Osteoblast (primary cell): ENCODE measurements around the gene SHMT2. TPM values are rescaled to one million over a fixed set of nuclear protein-coding genes. Genes with fewer than 3 reads are reported as not detected.

Experiments
- DNase-seq: peaks from one replicate; pipeline ENCODE4 v3.0.0; 2011; ENCODE audit warnings: low spot score, mixed read lengths; ENCODE audit not compliant: insufficient read length; ENCODE audit errors: missing footprints
- H2AFZ ChIP-seq: 2 replicates; pipeline ENCODE4 v1.6.0; 2011; ENCODE audit warnings: mild to moderate bottlenecking, low read length
- H3K27ac ChIP-seq: 2 replicates; pipeline ENCODE4 v1.5.1; 2011; ENCODE audit warnings: mild to moderate bottlenecking, low read depth, low read length, moderate library complexity
- H3K27me3 ChIP-seq: 2 replicates; pipeline ENCODE4 v1.6.0; 2012; ENCODE audit warnings: mild to moderate bottlenecking, control low read depth, inconsistent platforms, low read length, moderate library complexity; ENCODE audit not compliant: insufficient read depth
- H3K36me3 ChIP-seq: 2 replicates; pipeline ENCODE4 v1.5.1; 2011; ENCODE audit warnings: mild to moderate bottlenecking, low read length, control low read depth, moderate library complexity; ENCODE audit not compliant: insufficient read depth
- H3K4me1 ChIP-seq: 2 replicates; pipeline ENCODE4 v1.5.1; 2011; ENCODE audit warnings: mild to moderate bottlenecking, low read length, control low read depth, moderate library complexity; ENCODE audit not compliant: insufficient read depth
- H3K4me2 ChIP-seq: 2 replicates; pipeline ENCODE4 v1.6.0; 2011; ENCODE audit warnings: mild to moderate bottlenecking, low read length; ENCODE audit not compliant: insufficient read depth
- H3K4me3 ChIP-seq: fragments of 200-600 bp; sonication (generic); 3 replicates; pipeline ENCODE4 v1.5.1; 2012; ENCODE audit warnings: mild to moderate bottlenecking, low read length, inconsistent platforms; ENCODE audit not compliant: insufficient read depth
- H3K79me2 ChIP-seq: 2 replicates; pipeline ENCODE4 v1.6.0; 2012; ENCODE audit warnings: mild to moderate bottlenecking, low read length, control low read depth, inconsistent platforms; ENCODE audit not compliant: insufficient read depth
- H3K9me3 ChIP-seq: 2 replicates; pipeline ENCODE4 v1.5.1; 2011; ENCODE audit warnings: low read depth, low read length, control low read depth
- H4K20me1 ChIP-seq: 2 replicates; pipeline ENCODE4 v1.6.0; 2012; ENCODE audit warnings: mild to moderate bottlenecking, low read length, control low read depth; ENCODE audit not compliant: insufficient read depth
- total RNA-seq: library from RNA; depleted of rRNA; stranded (reverse); fragments of >200 nt; gene quantifications from 2 replicates; pipeline ENCODE4 v1.2.3, GENCODE V29; 2012
- TF ChIP-seq, protein P1 (sequence below): IDR thresholded peaks from 2 replicates; pipeline ENCODE4 v1.5.1; 2011; ENCODE audit warnings: mild to moderate bottlenecking, low read depth, low read length, moderate library complexity; ENCODE audit errors: extremely low read depth

SHMT2 gene
- total RNA-seq, 1 donor: 408 TPM

DNA sequence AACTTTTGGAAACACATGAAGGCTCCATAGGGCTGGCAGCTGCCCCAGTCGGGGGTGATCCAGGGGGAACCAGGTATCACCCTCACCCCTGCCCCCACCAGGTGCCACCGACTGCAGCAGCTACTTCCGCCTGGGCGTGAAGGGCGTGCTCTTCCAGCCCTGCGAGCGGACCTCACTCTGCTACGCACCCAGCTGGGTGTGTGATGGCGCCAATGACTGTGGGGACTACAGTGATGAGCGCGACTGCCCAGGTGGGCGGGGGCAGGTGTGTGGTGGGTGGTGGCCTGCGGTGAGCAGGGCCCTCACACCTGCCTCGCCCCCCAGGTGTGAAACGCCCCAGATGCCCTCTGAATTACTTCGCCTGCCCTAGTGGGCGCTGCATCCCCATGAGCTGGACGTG, 35.3 kb upstream of the SHMT2 start:
- H3K4me1 ChIP-seq: no peaks in the 10 kb centered on the region
- no peaks in the 10 kb centered on the region for H3K27me3 ChIP-seq
- H3K27ac ChIP-seq: no peak overlapping the region
- H3K36me3 ChIP-seq: peaks cover 98% of the 10 kb centered on the region
- no peak overlapping the region for H3K4me2 ChIP-seq
- DNase-seq: no peak
- TF ChIP-seq, protein P1, sequence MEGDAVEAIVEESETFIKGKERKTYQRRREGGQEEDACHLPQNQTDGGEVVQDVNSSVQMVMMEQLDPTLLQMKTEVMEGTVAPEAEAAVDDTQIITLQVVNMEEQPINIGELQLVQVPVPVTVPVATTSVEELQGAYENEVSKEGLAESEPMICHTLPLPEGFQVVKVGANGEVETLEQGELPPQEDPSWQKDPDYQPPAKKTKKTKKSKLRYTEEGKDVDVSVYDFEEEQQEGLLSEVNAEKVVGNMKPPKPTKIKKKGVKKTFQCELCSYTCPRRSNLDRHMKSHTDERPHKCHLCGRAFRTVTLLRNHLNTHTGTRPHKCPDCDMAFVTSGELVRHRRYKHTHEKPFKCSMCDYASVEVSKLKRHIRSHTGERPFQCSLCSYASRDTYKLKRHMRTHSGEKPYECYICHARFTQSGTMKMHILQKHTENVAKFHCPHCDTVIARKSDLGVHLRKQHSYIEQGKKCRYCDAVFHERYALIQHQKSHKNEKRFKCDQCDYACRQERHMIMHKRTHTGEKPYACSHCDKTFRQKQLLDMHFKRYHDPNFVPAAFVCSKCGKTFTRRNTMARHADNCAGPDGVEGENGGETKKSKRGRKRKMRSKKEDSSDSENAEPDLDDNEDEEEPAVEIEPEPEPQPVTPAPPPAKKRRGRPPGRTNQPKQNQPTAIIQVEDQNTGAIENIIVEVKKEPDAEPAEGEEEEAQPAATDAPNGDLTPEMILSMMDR: no peak
- no peak overlapping the region for H3K4me3 ChIP-seq
- H4K20me1 ChIP-seq: peaks cover 57% of the 10 kb centered on the region
- peaks cover 46% of the 10 kb centered on the region for H3K79me2 ChIP-seq
- no peak overlapping the region for H2AFZ ChIP-seq
- H3K9me3 ChIP-seq: no peaks in the 10 kb centered on the region

DNA sequence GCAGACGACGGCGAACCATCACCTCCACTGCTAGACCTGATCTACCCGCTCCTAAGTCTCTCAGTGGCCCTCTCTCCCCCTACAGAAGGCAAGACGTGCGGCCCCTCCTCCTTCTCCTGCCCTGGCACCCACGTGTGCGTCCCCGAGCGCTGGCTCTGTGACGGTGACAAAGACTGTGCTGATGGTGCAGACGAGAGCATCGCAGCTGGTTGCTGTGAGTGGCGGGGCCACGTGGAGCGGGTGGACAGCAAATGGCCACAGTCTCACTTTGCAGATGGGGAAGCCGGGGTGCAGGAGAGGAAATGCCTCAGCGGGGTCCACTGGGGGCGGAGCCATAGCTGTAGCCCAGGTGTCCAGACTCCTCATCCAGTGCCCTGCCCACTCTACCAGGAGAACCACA, 34.3 kb upstream of the SHMT2 start:
- H3K36me3 ChIP-seq: peaks cover 98% of the 10 kb centered on the region

DNA sequence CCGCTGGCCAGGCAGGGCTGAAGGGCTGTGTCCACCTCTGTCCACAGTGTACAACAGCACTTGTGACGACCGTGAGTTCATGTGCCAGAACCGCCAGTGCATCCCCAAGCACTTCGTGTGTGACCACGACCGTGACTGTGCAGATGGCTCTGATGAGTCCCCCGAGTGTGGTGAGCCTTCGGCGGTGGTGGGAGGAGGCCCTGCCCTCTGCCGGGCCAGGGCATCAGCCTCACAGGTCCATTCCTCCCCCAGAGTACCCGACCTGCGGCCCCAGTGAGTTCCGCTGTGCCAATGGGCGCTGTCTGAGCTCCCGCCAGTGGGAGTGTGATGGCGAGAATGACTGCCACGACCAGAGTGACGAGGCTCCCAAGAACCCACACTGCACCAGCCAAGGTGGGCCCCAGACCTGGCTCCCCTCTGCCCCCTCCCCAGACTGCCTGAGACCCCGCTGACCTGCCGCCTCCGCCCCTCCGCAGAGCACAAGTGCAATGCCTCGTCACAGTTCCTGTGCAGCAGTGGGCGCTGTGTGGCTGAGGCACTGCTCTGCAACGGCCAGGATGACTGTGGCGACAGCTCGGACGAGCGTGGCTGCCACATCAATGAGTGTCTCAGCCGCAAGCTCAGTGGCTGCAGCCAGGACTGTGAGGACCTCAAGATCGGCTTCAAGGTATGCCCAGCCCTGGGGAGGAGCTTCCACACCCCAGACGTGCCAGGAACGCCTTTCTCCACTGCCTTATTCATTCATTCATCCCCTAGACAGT, 33.7 kb upstream of the SHMT2 start:
- no peaks in the 10 kb centered on the region for H3K9me3 ChIP-seq
- H2AFZ ChIP-seq: no peak overlapping the region
- no peak for DNase-seq
- H3K4me3 ChIP-seq: no peak overlapping the region
- no peaks in the 10 kb centered on the region for H3K4me1 ChIP-seq
- H3K79me2 ChIP-seq: peaks cover 46% of the 10 kb centered on the region
- H4K20me1 ChIP-seq: peaks cover 57% of the 10 kb centered on the region
- peaks cover 97% of the 10 kb centered on the region for H3K36me3 ChIP-seq
- TF ChIP-seq, protein P1: no peak
- no peak overlapping the region for H3K4me2 ChIP-seq
- H3K27ac ChIP-seq: no peak overlapping the region
- H3K27me3 ChIP-seq: no peaks in the 10 kb centered on the region

More for the DNA sequence above, 34.3 kb upstream of the SHMT2 start:
- Histone ChIP-seq H3K79me2 (peaks cover 46% of the 10 kb centered on the region), H3K27ac (no peak overlapping the region), H3K4me2 (no peak overlapping the region), H3K9me3 (no peaks in the 10 kb centered on the region), H4K20me1 (peaks cover 54% of the 10 kb centered on the region), H3K27me3 (no peaks in the 10 kb centered on the region), H3K4me1 (no peaks in the 10 kb centered on the region), H3K4me3 (no peak overlapping the region), H2AFZ (no peak overlapping the region)
- TF ChIP-seq, protein P1: no peak
- no peak for DNase-seq

DNA sequence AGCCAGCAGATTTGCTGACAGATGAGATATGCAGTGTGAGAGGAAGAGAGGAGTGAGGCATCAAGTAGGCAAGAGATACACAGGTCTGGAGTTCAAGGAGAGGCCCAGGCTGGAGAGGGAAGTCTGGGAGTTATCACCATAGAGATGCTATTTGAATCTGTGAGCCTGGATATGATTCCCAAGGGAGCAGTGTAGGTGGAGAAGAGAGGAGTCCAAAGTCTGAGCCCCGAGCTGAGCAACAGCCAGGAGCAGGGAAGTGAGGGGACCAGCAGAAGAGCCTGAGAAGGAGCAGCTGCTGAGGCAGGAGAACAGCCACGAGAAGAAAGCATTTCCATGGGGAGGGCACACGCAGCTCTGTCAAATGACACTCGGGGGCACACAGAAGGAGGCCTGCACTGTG, 33.1 kb upstream of the SHMT2 start:
- no peak for DNase-seq
- Histone ChIP-seq H4K20me1 (peaks cover 57% of the 10 kb centered on the region), H3K79me2 (peaks cover 49% of the 10 kb centered on the region), H3K9me3 (no peaks in the 10 kb centered on the region), H3K27ac (no peak overlapping the region), H3K4me2 (no peak overlapping the region), H2AFZ (no peak overlapping the region), H3K27me3 (no peaks in the 10 kb centered on the region), H3K4me3 (no peak overlapping the region), H3K4me1 (no peaks in the 10 kb centered on the region), H3K36me3 (peaks cover 97% of the 10 kb centered on the region)
- TF ChIP-seq, protein P1: no peak
